ENCODE measurements around the gene LOC101059915.

The LOC101059915 gene

GRCh38 chrX:71667328-71668247, at the start of gene LOC101059915:
Gene LOC101059915 (plus strand): TSS chrX:71667546.
- no peak within 1 kb of the TSS for H3K4me3 ChIP-seq (ENCODE audit: insufficient read depth, low read depth, low read length, poor library complexity, severe bottlenecking)
- H3K9me3 ChIP-seq (ENCODE audit: control insufficient read depth, low read length) = no peaks in the 10 kb centered on the region
- H3K4me1 ChIP-seq (ENCODE audit: control insufficient read depth, insufficient read depth, low read length, poor library complexity, severe bottlenecking) = peaks cover 6% of the 10 kb centered on the region
- H3K27me3 ChIP-seq (replicated peaks; ENCODE audit: control insufficient read depth, insufficient read depth, low read length, poor library complexity, severe bottlenecking) = no peaks in the 10 kb centered on the region
- DNase-seq = no peak
- no peaks in the 10 kb centered on the region for H3K36me3 ChIP-seq (ENCODE audit: control insufficient read depth, insufficient read depth, low read length)
- H3K27ac ChIP-seq (ENCODE audit: insufficient read depth, low read length, poor library complexity, severe bottlenecking) = no peak within 1 kb of the TSS

GRCh38 chrX:71617742-71618141, 49.6 kb upstream of the LOC101059915 start:
- Histone ChIP-seq H3K27me3 (replicated peaks; ENCODE audit: control insufficient read depth, insufficient read depth, low read length, poor library complexity, severe bottlenecking) (no peaks in the 10 kb centered on the region), H3K36me3 (ENCODE audit: control insufficient read depth, insufficient read depth, low read length) (no peaks in the 10 kb centered on the region), H3K4me3 (ENCODE audit: insufficient read depth, low read depth, low read length, poor library complexity, severe bottlenecking) (peak overlapping the region; percentile 38), H3K9me3 (ENCODE audit: control insufficient read depth, low read length) (no peaks in the 10 kb centered on the region), H3K27ac (ENCODE audit: insufficient read depth, low read length, poor library complexity, severe bottlenecking) (peak overlapping the region; percentile 72), H3K4me1 (ENCODE audit: control insufficient read depth, insufficient read depth, low read length, poor library complexity, severe bottlenecking) (peaks cover 39% of the 10 kb centered on the region)
- DNase-seq = no peak

- peak within 1 kb of the TSS; percentile 72 for H3K27ac ChIP-seq (ENCODE audit: insufficient read depth, low read length, poor library complexity, severe bottlenecking)
- peaks cover 45% of the 10 kb centered on the region for H3K4me1 ChIP-seq (ENCODE audit: control insufficient read depth, insufficient read depth, low read length, poor library complexity, severe bottlenecking)
- H3K27me3 ChIP-seq (replicated peaks; ENCODE audit: control insufficient read depth, insufficient read depth, low read length, poor library complexity, severe bottlenecking) = no peaks in the 10 kb centered on the region
- DNase-seq = peak; percentile 45 to 59 (median 47)
- peak within 1 kb of the TSS; percentile 38 for H3K4me3 ChIP-seq (ENCODE audit: insufficient read depth, low read depth, low read length, poor library complexity, severe bottlenecking)
- no peaks in the 10 kb centered on the region for H3K9me3 ChIP-seq (ENCODE audit: control insufficient read depth, low read length)
- H3K36me3 ChIP-seq (ENCODE audit: control insufficient read depth, insufficient read depth, low read length) = no peaks in the 10 kb centered on the region
Measured at GRCh38 chrX:71618303-71618721, 49.0 kb upstream of the LOC101059915 start, which contains the start of gene CXCR3. Gene CXCR3 (minus strand): TSS chrX:71618511. CDS start chrX:71618449, 62 bp downstream.

- H3K4me3 ChIP-seq (ENCODE audit: insufficient read depth, low read depth, low read length, poor library complexity, severe bottlenecking) = peak overlapping the region; percentile 38
- peak overlapping the region; percentile 72 for H3K27ac ChIP-seq (ENCODE audit: insufficient read depth, low read length, poor library complexity, severe bottlenecking)
Measured at GRCh38 chrX:71618787-71619186, 48.6 kb upstream of the LOC101059915 start.

GRCh38 chrX:71619193-71619592, 48.2 kb upstream of the LOC101059915 start:
- no peaks in the 10 kb centered on the region for H3K9me3 ChIP-seq (ENCODE audit: control insufficient read depth, low read length)
- no peaks in the 10 kb centered on the region for H3K36me3 ChIP-seq (ENCODE audit: control insufficient read depth, insufficient read depth, low read length)
- peak; percentile 43 to 60 (median 51) for DNase-seq
- H3K27ac ChIP-seq (ENCODE audit: insufficient read depth, low read length, poor library complexity, severe bottlenecking) = peak overlapping the region; percentile 72
- peaks cover 54% of the 10 kb centered on the region for H3K4me1 ChIP-seq (ENCODE audit: control insufficient read depth, insufficient read depth, low read length, poor library complexity, severe bottlenecking)
- no peaks in the 10 kb centered on the region for H3K27me3 ChIP-seq (replicated peaks; ENCODE audit: control insufficient read depth, insufficient read depth, low read length, poor library complexity, severe bottlenecking)
- H3K4me3 ChIP-seq (ENCODE audit: insufficient read depth, low read depth, low read length, poor library complexity, severe bottlenecking) = no peak overlapping the region

More at GRCh38 chrX:71618787-71619186, 48.6 kb upstream of the LOC101059915 start:
- H3K4me1 ChIP-seq (ENCODE audit: control insufficient read depth, insufficient read depth, low read length, poor library complexity, severe bottlenecking) = peaks cover 50% of the 10 kb centered on the region
- no peaks in the 10 kb centered on the region for H3K27me3 ChIP-seq (replicated peaks; ENCODE audit: control insufficient read depth, insufficient read depth, low read length, poor library complexity, severe bottlenecking)
- H3K36me3 ChIP-seq (ENCODE audit: control insufficient read depth, insufficient read depth, low read length) = no peaks in the 10 kb centered on the region
- DNase-seq = no peak
- H3K9me3 ChIP-seq (ENCODE audit: control insufficient read depth, low read length) = no peaks in the 10 kb centered on the region

GRCh38 chrX:71619986-71620385, 47.4 kb upstream of the LOC101059915 start:
- Histone ChIP-seq H3K4me3 (ENCODE audit: insufficient read depth, low read depth, low read length, poor library complexity, severe bottlenecking) (no peak overlapping the region), H3K27ac (ENCODE audit: insufficient read depth, low read length, poor library complexity, severe bottlenecking) (peak overlapping the region; percentile 72), H3K27me3 (replicated peaks; ENCODE audit: control insufficient read depth, insufficient read depth, low read length, poor library complexity, severe bottlenecking) (no peaks in the 10 kb centered on the region), H3K9me3 (ENCODE audit: control insufficient read depth, low read length) (no peaks in the 10 kb centered on the region), H3K36me3 (ENCODE audit: control insufficient read depth, insufficient read depth, low read length) (no peaks in the 10 kb centered on the region), H3K4me1 (ENCODE audit: control insufficient read depth, insufficient read depth, low read length, poor library complexity, severe bottlenecking) (peaks cover 57% of the 10 kb centered on the region)
- DNase-seq = no peak

- Histone ChIP-seq H3K36me3 (ENCODE audit: control insufficient read depth, insufficient read depth, low read length) (no peaks in the 10 kb centered on the region), H3K27me3 (replicated peaks; ENCODE audit: control insufficient read depth, insufficient read depth, low read length, poor library complexity, severe bottlenecking) (no peaks in the 10 kb centered on the region), H3K9me3 (ENCODE audit: control insufficient read depth, low read length) (no peaks in the 10 kb centered on the region), H3K27ac (ENCODE audit: insufficient read depth, low read length, poor library complexity, severe bottlenecking) (peak overlapping the region; percentile 77), H3K4me3 (ENCODE audit: insufficient read depth, low read depth, low read length, poor library complexity, severe bottlenecking) (no peak overlapping the region), H3K4me1 (ENCODE audit: control insufficient read depth, insufficient read depth, low read length, poor library complexity, severe bottlenecking) (peaks cover 50% of the 10 kb centered on the region)
- DNase-seq = no peak
Measured at GRCh38 chrX:71621603-71622002, 45.7 kb upstream of the LOC101059915 start.

- no peak for DNase-seq
- H3K36me3 ChIP-seq (ENCODE audit: control insufficient read depth, insufficient read depth, low read length) = no peaks in the 10 kb centered on the region
- H3K27ac ChIP-seq (ENCODE audit: insufficient read depth, low read length, poor library complexity, severe bottlenecking) = peak overlapping the region; percentile 77
- H3K9me3 ChIP-seq (ENCODE audit: control insufficient read depth, low read length) = no peaks in the 10 kb centered on the region
- no peak overlapping the region for H3K4me3 ChIP-seq (ENCODE audit: insufficient read depth, low read depth, low read length, poor library complexity, severe bottlenecking)
- no peaks in the 10 kb centered on the region for H3K27me3 ChIP-seq (replicated peaks; ENCODE audit: control insufficient read depth, insufficient read depth, low read length, poor library complexity, severe bottlenecking)
- peaks cover 50% of the 10 kb centered on the region for H3K4me1 ChIP-seq (ENCODE audit: control insufficient read depth, insufficient read depth, low read length, poor library complexity, severe bottlenecking)
Measured at GRCh38 chrX:71622032-71622575, 45.2 kb upstream of the LOC101059915 start.

- Histone ChIP-seq H3K27ac (ENCODE audit: insufficient read depth, low read length, poor library complexity, severe bottlenecking) (peak overlapping the region; percentile 77), H3K4me3 (ENCODE audit: insufficient read depth, low read depth, low read length, poor library complexity, severe bottlenecking) (no peak overlapping the region), H3K4me1 (ENCODE audit: control insufficient read depth, insufficient read depth, low read length, poor library complexity, severe bottlenecking) (peaks cover 46% of the 10 kb centered on the region), H3K27me3 (replicated peaks; ENCODE audit: control insufficient read depth, insufficient read depth, low read length, poor library complexity, severe bottlenecking) (no peaks in the 10 kb centered on the region), H3K36me3 (ENCODE audit: control insufficient read depth, insufficient read depth, low read length) (no peaks in the 10 kb centered on the region), H3K9me3 (ENCODE audit: control insufficient read depth, low read length) (no peaks in the 10 kb centered on the region)
- DNase-seq = peak; percentile 60 to 81 (median 69)
Measured at GRCh38 chrX:71622576-71623450, 44.5 kb upstream of the LOC101059915 start.

All from effector memory CD4-positive, alpha-beta T cell (primary cell).